Measurements from ENCODE around the gene RBBP8.

The RBBP8 gene

GRCh38 chr18:22974707-22975106 lies 41.6 kb downstream of the RBBP8 start:
- H2BK120ac ChIP-seq (ENCODE audit: low read depth, low read length) = no peak overlapping the region
- no peak overlapping the region for H2BK5ac ChIP-seq (ENCODE audit: low read length)
- no peak overlapping the region for H3K9ac ChIP-seq (ENCODE audit: low read depth, low read length, poor library complexity)
- no peak overlapping the region for H3K23ac ChIP-seq (ENCODE audit: low read depth, low read length, poor library complexity)
- H2BK15ac ChIP-seq (ENCODE audit: low read length) = no peak overlapping the region
- H3K4me1 ChIP-seq (ENCODE audit: control insufficient read depth in 2 of 2, insufficient read depth in 1 of 2, low read depth in 1 of 2, low read length in 2 of 2) = no peaks in the 10 kb centered on the region
- H3K27me3 ChIP-seq (ENCODE audit: control insufficient read depth in 3 of 3, insufficient read depth in 3 of 3, low read depth in 1 of 3, low read length in 3 of 3) = no peaks in the 10 kb centered on the region
- H3K9me3 ChIP-seq (replicated peaks in 1 of 2; ENCODE audit: control insufficient read depth in 2 of 2, insufficient read depth in 1 of 2, low read depth in 1 of 2, low read length in 2 of 2) = no peaks in the 10 kb centered on the region
- no peak overlapping the region for H2AFZ ChIP-seq (ENCODE audit: low read length)
- no peak overlapping the region for H3K4ac ChIP-seq (ENCODE audit: low read length)
- no peaks in the 10 kb centered on the region for H3K79me1 ChIP-seq (ENCODE audit: low read depth, low read length)
- no peak overlapping the region for H3K27ac ChIP-seq (replicated peaks; ENCODE audit: low read length)
- no peak overlapping the region for H3K18ac ChIP-seq (ENCODE audit: low read length)
- H2BK12ac ChIP-seq (ENCODE audit: low read length) = no peak overlapping the region
- H3K4me3 ChIP-seq (ENCODE audit: low read length in 2 of 2) = no peak overlapping the region
- peaks cover 0 to 92% of the 10 kb centered on the region in 2 donors for H3K36me3 ChIP-seq (replicated peaks in 1 of 2; ENCODE audit: control insufficient read depth in 2 of 2, insufficient read depth in 2 of 2, low read length in 2 of 2)
- no peak overlapping the region for H3K4me2 ChIP-seq (ENCODE audit: insufficient read depth, low read length, poor library complexity, severe bottlenecking)
- WGBS, 2 donors (ENCODE audit: extremely low coverage in 2 of 2, insufficient read length in 2 of 2, insufficient replicate concordance in 1 of 2) = no CpG with 5 or more reads among the region's 5 CpGs
- no peak overlapping the region for H2AK5ac ChIP-seq (ENCODE audit: low read depth, low read length)
- no peak overlapping the region for H4K8ac ChIP-seq (ENCODE audit: low read depth, low read length)
- H3K14ac ChIP-seq (ENCODE audit: low read length) = no peak overlapping the region
- DNase-seq (ENCODE audit: low spot score) = no peak
- no peak overlapping the region for H4K91ac ChIP-seq (ENCODE audit: low read depth, low read length, poor library complexity)

- Histone ChIP-seq H2AK5ac (ENCODE audit: low read depth, low read length) (no peak overlapping the region), H3K4me2 (ENCODE audit: insufficient read depth, low read length, poor library complexity, severe bottlenecking) (no peak overlapping the region), H3K18ac (ENCODE audit: low read length) (no peak overlapping the region), H2BK15ac (ENCODE audit: low read length) (no peak overlapping the region), H3K27ac (replicated peaks; ENCODE audit: low read length) (no peak overlapping the region), H3K9ac (ENCODE audit: low read depth, low read length, poor library complexity) (no peak overlapping the region), H2BK5ac (ENCODE audit: low read length) (no peak overlapping the region), H2BK12ac (ENCODE audit: low read length) (no peak overlapping the region), H3K14ac (ENCODE audit: low read length) (no peak overlapping the region), H3K4ac (ENCODE audit: low read length) (no peak overlapping the region), H3K4me3 (ENCODE audit: low read length in 2 of 2) (no peak overlapping the region), H3K27me3 (ENCODE audit: control insufficient read depth in 3 of 3, insufficient read depth in 3 of 3, low read depth in 1 of 3, low read length in 3 of 3) (no peaks in the 10 kb centered on the region), H4K8ac (ENCODE audit: low read depth, low read length) (no peak overlapping the region), H2BK120ac (ENCODE audit: low read depth, low read length) (no peak overlapping the region), H3K9me3 (replicated peaks in 1 of 2; ENCODE audit: control insufficient read depth in 2 of 2, insufficient read depth in 1 of 2, low read depth in 1 of 2, low read length in 2 of 2) (no peaks in the 10 kb centered on the region), H3K36me3 (replicated peaks in 1 of 2; ENCODE audit: control insufficient read depth in 2 of 2, insufficient read depth in 2 of 2, low read length in 2 of 2) (peaks cover 0 to 90% of the 10 kb centered on the region in 2 donors), H3K23ac (ENCODE audit: low read depth, low read length, poor library complexity) (no peak overlapping the region), H4K91ac (ENCODE audit: low read depth, low read length, poor library complexity) (no peak overlapping the region), H3K79me1 (ENCODE audit: low read depth, low read length) (no peaks in the 10 kb centered on the region), H3K4me1 (ENCODE audit: control insufficient read depth in 2 of 2, insufficient read depth in 1 of 2, low read depth in 1 of 2, low read length in 2 of 2) (no peaks in the 10 kb centered on the region), H2AFZ (ENCODE audit: low read length) (no peak overlapping the region)
- no CpG with 5 or more reads among the region's 1 CpG for WGBS, 2 donors (ENCODE audit: extremely low coverage in 2 of 2, insufficient read length in 2 of 2, insufficient replicate concordance in 1 of 2)
- DNase-seq (ENCODE audit: low spot score) = no peak
Observed at GRCh38 chr18:22975508-22975907, 42.4 kb downstream of the RBBP8 start.

- no peak overlapping the region for H3K4ac ChIP-seq (ENCODE audit: low read length)
- H3K9me3 ChIP-seq (replicated peaks in 1 of 2; ENCODE audit: control insufficient read depth in 2 of 2, insufficient read depth in 1 of 2, low read depth in 1 of 2, low read length in 2 of 2) = no peaks in the 10 kb centered on the region
- no peak overlapping the region for H3K4me3 ChIP-seq (ENCODE audit: low read length in 2 of 2)
- no peak overlapping the region for H3K27ac ChIP-seq (replicated peaks; ENCODE audit: low read length)
- H3K36me3 ChIP-seq (replicated peaks in 1 of 2; ENCODE audit: control insufficient read depth in 2 of 2, insufficient read depth in 2 of 2, low read length in 2 of 2) = peaks cover 3 to 91% of the 10 kb centered on the region in 2 donors
- H2AFZ ChIP-seq (ENCODE audit: low read length) = no peak overlapping the region
- H2BK120ac ChIP-seq (ENCODE audit: low read depth, low read length) = no peak overlapping the region
- H2BK5ac ChIP-seq (ENCODE audit: low read length) = no peak overlapping the region
- H3K4me1 ChIP-seq (ENCODE audit: control insufficient read depth in 2 of 2, insufficient read depth in 1 of 2, low read depth in 1 of 2, low read length in 2 of 2) = no peaks in the 10 kb centered on the region
- no peaks in the 10 kb centered on the region for H3K27me3 ChIP-seq (ENCODE audit: control insufficient read depth in 3 of 3, insufficient read depth in 3 of 3, low read depth in 1 of 3, low read length in 3 of 3)
- H4K91ac ChIP-seq (ENCODE audit: low read depth, low read length, poor library complexity) = no peak overlapping the region
- no peak overlapping the region for H4K8ac ChIP-seq (ENCODE audit: low read depth, low read length)
- H3K14ac ChIP-seq (ENCODE audit: low read length) = no peak overlapping the region
- no peak overlapping the region for H3K9ac ChIP-seq (ENCODE audit: low read depth, low read length, poor library complexity)
- H3K18ac ChIP-seq (ENCODE audit: low read length) = no peak overlapping the region
- no CpG with 5 or more reads among the region's 5 CpGs for WGBS, 2 donors (ENCODE audit: extremely low coverage in 2 of 2, insufficient read length in 2 of 2, insufficient replicate concordance in 1 of 2)
- no peaks in the 10 kb centered on the region for H3K79me1 ChIP-seq (ENCODE audit: low read depth, low read length)
- no peak for DNase-seq (ENCODE audit: low spot score)
- no peak overlapping the region for H2BK15ac ChIP-seq (ENCODE audit: low read length)
- no peak overlapping the region for H2BK12ac ChIP-seq (ENCODE audit: low read length)
- H2AK5ac ChIP-seq (ENCODE audit: low read depth, low read length) = no peak overlapping the region
- no peak overlapping the region for H3K4me2 ChIP-seq (ENCODE audit: insufficient read depth, low read length, poor library complexity, severe bottlenecking)
- H3K23ac ChIP-seq (ENCODE audit: low read depth, low read length, poor library complexity) = no peak overlapping the region
Observed at GRCh38 chr18:22977847-22978701, 44.9 kb downstream of the RBBP8 start.

- Histone ChIP-seq H3K4me3 (ENCODE audit: low read length in 2 of 2) (no peak overlapping the region), H3K27me3 (ENCODE audit: control insufficient read depth in 3 of 3, insufficient read depth in 3 of 3, low read depth in 1 of 3, low read length in 3 of 3) (no peaks in the 10 kb centered on the region), H3K9me3 (replicated peaks in 1 of 2; ENCODE audit: control insufficient read depth in 2 of 2, insufficient read depth in 1 of 2, low read depth in 1 of 2, low read length in 2 of 2) (no peaks in the 10 kb centered on the region), H4K91ac (ENCODE audit: low read depth, low read length, poor library complexity) (no peak overlapping the region), H3K14ac (ENCODE audit: low read length) (no peak overlapping the region), H3K9ac (ENCODE audit: low read depth, low read length, poor library complexity) (no peak overlapping the region), H3K23ac (ENCODE audit: low read depth, low read length, poor library complexity) (no peak overlapping the region), H3K18ac (ENCODE audit: low read length) (no peak overlapping the region), H2BK12ac (ENCODE audit: low read length) (no peak overlapping the region), H2BK120ac (ENCODE audit: low read depth, low read length) (no peak overlapping the region), H3K79me1 (ENCODE audit: low read depth, low read length) (no peaks in the 10 kb centered on the region), H2BK15ac (ENCODE audit: low read length) (no peak overlapping the region), H3K4me2 (ENCODE audit: insufficient read depth, low read length, poor library complexity, severe bottlenecking) (no peak overlapping the region), H2AFZ (ENCODE audit: low read length) (no peak overlapping the region), H3K4ac (ENCODE audit: low read length) (no peak overlapping the region), H3K27ac (replicated peaks; ENCODE audit: low read length) (no peak overlapping the region), H2AK5ac (ENCODE audit: low read depth, low read length) (no peak overlapping the region), H3K36me3 (replicated peaks in 1 of 2; ENCODE audit: control insufficient read depth in 2 of 2, insufficient read depth in 2 of 2, low read length in 2 of 2) (peaks cover 6 to 92% of the 10 kb centered on the region in 2 donors), H2BK5ac (ENCODE audit: low read length) (no peak overlapping the region), H3K4me1 (ENCODE audit: control insufficient read depth in 2 of 2, insufficient read depth in 1 of 2, low read depth in 1 of 2, low read length in 2 of 2) (no peaks in the 10 kb centered on the region), H4K8ac (ENCODE audit: low read depth, low read length) (no peak overlapping the region)
- WGBS, 2 donors (ENCODE audit: extremely low coverage in 2 of 2, insufficient read length in 2 of 2, insufficient replicate concordance in 1 of 2) = no CpG with 5 or more reads among the region's 1 CpG
- no peak for DNase-seq (ENCODE audit: low spot score)
Observed at GRCh38 chr18:22980394-22980793, 47.3 kb downstream of the RBBP8 start.
